K562 (cell line): ENCODE results near the gene MUC5AC. TPM values are rescaled to one million over a fixed set of nuclear protein-coding genes. Genes with fewer than 3 reads are reported as not detected.
"Not testable (repeated sequence)": the region's sequence is repeated elsewhere in the genome, so short reads cannot be mapped to it uniquely, and the experiment has no call there.

Source experiments
- ATAC-seq: fragments of 200-7000 bp; cut with Tn5 transposase; 3 replicates; pipeline ENCODE4 v1.9.1; 2020; ENCODE audit warnings: moderate library complexity
- BruUV-seq: library from RNA; stranded (reverse); fragments of 400-500 nt; replicated peaks from 2 replicates; lab custom pipeline; 2021; lab: Mats Ljungman, UMichigan
- CTCF ChIA-PET: fragments of 300-600 bp; formaldehyde crosslinking; extraction: SDS; loops from one replicate; lab custom pipeline; 2021; ENCODE audit warnings: low intra/inter-chr PET ratio; lab: Yijun Ruan, JAX
- POLR2A ChIA-PET: fragments of 300-600, 350-650 bp; sonication (Branson Sonifier 250); formaldehyde crosslinking; extraction: SDS; loops from one replicate; lab custom pipeline; 2021; ENCODE audit warnings: antibody characterized with exemption, inconsistent platforms; lab: Yijun Ruan, JAX
- DNase-seq, 4 experiments: peaks; one replicate each; pipeline versions ENCODE4 v3.0.0 to v3.0.0-alpha.2; 2011 to 2018; ENCODE audit warnings: low spot score in 3 of 4, mixed read lengths in 3 of 4; ENCODE audit errors: extremely low read depth in 1 of 4
- FAIRE-seq: peaks from 2 replicates; lab custom pipeline; 2011; peaks lifted over from hg19 to GRCh38; lab: Jason Lieb, UNC
- H2AFZ ChIP-seq: 2 replicates; pipeline ENCODE4 v1.6.0; 2011; ENCODE audit warnings: low read depth, low read length, control low read depth, inconsistent platforms
- H3K27ac ChIP-seq: fragments of 200-600 bp; 3 replicates; pipeline ENCODE4 v1.8.0; 2011; ENCODE audit warnings: low read depth, mild to moderate bottlenecking, control low read depth, inconsistent platforms, low read length, moderate library complexity, mixed read lengths; ENCODE audit errors: extremely low read depth
- H3K27me3 ChIP-seq, 2 experiments: fragments of 300-600 bp in 1 of 2; 2 replicates in 1 of 2; 3 replicates in 1 of 2; pipeline versions ENCODE4 v1.6.0 to v1.8.0; 2011; ENCODE audit warnings: inconsistent platforms in 2 of 2, low read length in 2 of 2, mild to moderate bottlenecking in 1 of 2, mixed read lengths in 1 of 2, moderate library complexity in 1 of 2; ENCODE audit not compliant: control insufficient read depth in 2 of 2, insufficient read depth in 2 of 2
- H3K36me3 ChIP-seq: fragments of 300-600 bp; 3 replicates; pipeline ENCODE4 v1.8.0; 2011; ENCODE audit warnings: mild to moderate bottlenecking, low read length, inconsistent platforms; ENCODE audit not compliant: control insufficient read depth, insufficient read depth
- H3K4me1 ChIP-seq, 2 experiments: fragments of 200-600 bp in 1 of 2; replicated peaks in 1 of 2; 2 replicates in 1 of 2; 3 replicates in 1 of 2; pipeline versions ENCODE4 v1.5.1 to v1.8.0; 2011; ENCODE audit warnings: inconsistent platforms in 2 of 2, low read length in 2 of 2, mild to moderate bottlenecking in 1 of 2, mixed read lengths in 1 of 2, moderate library complexity in 1 of 2; ENCODE audit not compliant: control insufficient read depth in 2 of 2, insufficient read depth in 2 of 2
- H3K4me2 ChIP-seq: 2 replicates; pipeline ENCODE4 v1.6.1; 2011; ENCODE audit warnings: low read length, control low read depth, inconsistent platforms, mixed read lengths; ENCODE audit not compliant: insufficient read depth
- H3K4me3 ChIP-seq: fragments of 200-600 bp; sonication (generic), shearing (Covaris generic); 2 replicates; pipeline ENCODE4 v1.5.1; 2016; ENCODE audit warnings: control low read depth, inconsistent platforms
- H3K79me2 ChIP-seq: fragments of 200-600 bp; 3 replicates; pipeline ENCODE4 v1.8.0; 2011; ENCODE audit warnings: low read length, inconsistent platforms; ENCODE audit not compliant: control insufficient read depth, insufficient read depth
- H3K9ac ChIP-seq, 2 experiments: 2 replicates each; pipeline versions ENCODE4 v1.6.0 to v1.6.1; 2011; ENCODE audit warnings: low read depth in 2 of 2, low read length in 2 of 2, control low read depth in 1 of 2, inconsistent platforms in 1 of 2, mild to moderate bottlenecking in 1 of 2, mixed read lengths in 1 of 2; ENCODE audit not compliant: insufficient read depth in 1 of 2
- H3K9me1 ChIP-seq: one replicate; pipeline ENCODE4 v1.6.0; 2011; ENCODE audit warnings: inconsistent platforms, mild to moderate bottlenecking, low read length, moderate library complexity; ENCODE audit not compliant: control insufficient read depth, insufficient read depth
- H3K9me3 ChIP-seq: replicated peaks from 2 replicates; pipeline ENCODE4 v1.5.1; 2011; ENCODE audit warnings: low read depth, low read length, inconsistent platforms; ENCODE audit not compliant: control insufficient read depth, insufficient read depth
- H4K20me1 ChIP-seq: replicated peaks from 2 replicates; pipeline ENCODE4 v1.6.1; 2011; ENCODE audit warnings: low read length, inconsistent platforms, mixed read lengths; ENCODE audit not compliant: control insufficient read depth, insufficient read depth
- WGBS: fragments of 100-300 bp; shearing (Covaris generic); methylation state at CpG from one replicate; pipeline ENCODE4 v1.1.6; 2016; ENCODE audit warnings: low coverage, mixed read lengths; ENCODE audit not compliant: insufficient coverage; ENCODE audit errors: missing lambda C conversion rate; 5-methylcytosine and 5-hydroxymethylcytosine counted together
- in situ Hi-C: fragments of 300-500 bp; cut with MboI; formaldehyde crosslinking; loops from 4 replicates; pipeline ENCODE4 v1.15.0; 2018; ENCODE audit warnings: inconsistent platforms, mixed read lengths
- intact Hi-C: fragments of 100-400 bp; cut with micrococcal nuclease; formaldehyde crosslinking; loops from 2 replicates; pipeline ENCODE4 v1.14.2; 2022
- polyA plus RNA-seq, 8 experiments: library from polyadenylated mRNA; depleted of rRNA in 4 of 8; stranded (reverse) in 5 of 8; unstranded in 3 of 8; fragments of >200 nt; fragmentation: Nextera tagmentation in 2 of 8; fragmentation: Illumina TruSeq in 1 of 8; extraction: Ambion mirVana in 2 of 8; extraction: Trizol in 1 of 8; gene quantifications; 2 replicates each; pipeline versions ENCODE4 v1.2.1 to v1.2.3, GENCODE V29; 2011 to 2014; ENCODE audit warnings: inconsistent platforms in 1 of 8, missing spikeins in 1 of 8
- total RNA-seq, 7 experiments: library from RNA; depleted of rRNA in 6 of 7; stranded (reverse); fragments of >200 nt in 6 of 7; fragmentation: Illumina TruSeq in 2 of 7; extraction: Trizol in 2 of 7; gene quantifications; 2 replicates each; pipeline versions ENCODE4 v1.2.1 to v1.2.3, GENCODE V29; 2011 to 2021; ENCODE audit warnings: low replicate concordance in 1 of 7
- TF ChIP-seq, protein P1 (sequence below): fragments of 450-650 bp; formaldehyde crosslinking; IDR thresholded peaks from 2 replicates; pipeline ENCODE4 v1.4.0; 2020; ENCODE audit warnings: mild to moderate bottlenecking, moderate library complexity

Gene MUC5AC
- total and polyA plus RNA-seq, 9 of the 15 experiments (the other 6 are each of a cell fraction or from before 2014, with no cell fraction given), result not detected

GRCh38 chr11:1244557-1244956, 86.8 kb downstream of the MUC5AC start:
- BruUV-seq, intact Hi-C loops, H3K4me2 ChIP-seq, H3K4me3 ChIP-seq, H3K9me3 ChIP-seq, H3K4me1 ChIP-seq, H3K79me2 ChIP-seq, FAIRE-seq, POLR2A ChIA-PET, H2AFZ ChIP-seq, in situ Hi-C loops, ATAC-seq, H3K9ac ChIP-seq, CTCF ChIA-PET, DNase-seq, H3K9me1 ChIP-seq, H3K27me3 ChIP-seq, H4K20me1 ChIP-seq, H3K36me3 ChIP-seq, H3K27ac ChIP-seq: not testable (repeated sequence)
- 32% methylated on average over 6 of the region's 9 CpGs for WGBS

DNA sequence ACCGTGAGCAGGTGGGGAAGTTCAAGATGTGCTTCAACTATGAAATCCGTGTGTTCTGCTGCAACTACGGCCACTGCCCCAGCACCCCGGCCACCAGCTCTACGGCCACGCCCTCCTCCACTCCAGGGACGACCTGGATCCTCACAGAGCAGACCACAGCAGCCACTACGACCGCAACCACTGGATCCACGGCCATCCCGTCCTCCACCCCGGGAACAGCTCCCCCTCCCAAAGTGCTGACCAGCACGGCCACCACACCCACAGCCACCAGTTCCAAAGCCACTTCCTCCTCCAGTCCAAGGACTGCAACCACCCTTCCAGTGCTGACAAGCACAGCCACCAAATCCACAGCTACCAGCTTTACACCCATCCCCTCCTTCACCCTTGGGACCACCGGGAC, 88.0 kb downstream of the MUC5AC start:
- H3K27me3 ChIP-seq, intact Hi-C loops, CTCF ChIA-PET, H2AFZ ChIP-seq, POLR2A ChIA-PET, H3K36me3 ChIP-seq, H3K4me1 ChIP-seq, ATAC-seq, H3K79me2 ChIP-seq, H3K27ac ChIP-seq, H3K4me2 ChIP-seq, H3K9me1 ChIP-seq, in situ Hi-C loops, H3K9me3 ChIP-seq, H4K20me1 ChIP-seq, H3K9ac ChIP-seq, H3K4me3 ChIP-seq, DNase-seq, BruUV-seq, FAIRE-seq: not testable (repeated sequence)
- 12% methylated on average over 9 of the region's 14 CpGs for WGBS
- TF ChIP-seq, protein P1, sequence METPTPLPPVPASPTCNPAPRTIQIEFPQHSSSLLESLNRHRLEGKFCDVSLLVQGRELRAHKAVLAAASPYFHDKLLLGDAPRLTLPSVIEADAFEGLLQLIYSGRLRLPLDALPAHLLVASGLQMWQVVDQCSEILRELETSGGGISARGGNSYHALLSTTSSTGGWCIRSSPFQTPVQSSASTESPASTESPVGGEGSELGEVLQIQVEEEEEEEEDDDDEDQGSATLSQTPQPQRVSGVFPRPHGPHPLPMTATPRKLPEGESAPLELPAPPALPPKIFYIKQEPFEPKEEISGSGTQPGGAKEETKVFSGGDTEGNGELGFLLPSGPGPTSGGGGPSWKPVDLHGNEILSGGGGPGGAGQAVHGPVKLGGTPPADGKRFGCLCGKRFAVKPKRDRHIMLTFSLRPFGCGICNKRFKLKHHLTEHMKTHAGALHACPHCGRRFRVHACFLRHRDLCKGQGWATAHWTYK (CRISPR knock-in tag), result peak; percentile 83; the same call in 1 of the 2 replicates

DNA sequence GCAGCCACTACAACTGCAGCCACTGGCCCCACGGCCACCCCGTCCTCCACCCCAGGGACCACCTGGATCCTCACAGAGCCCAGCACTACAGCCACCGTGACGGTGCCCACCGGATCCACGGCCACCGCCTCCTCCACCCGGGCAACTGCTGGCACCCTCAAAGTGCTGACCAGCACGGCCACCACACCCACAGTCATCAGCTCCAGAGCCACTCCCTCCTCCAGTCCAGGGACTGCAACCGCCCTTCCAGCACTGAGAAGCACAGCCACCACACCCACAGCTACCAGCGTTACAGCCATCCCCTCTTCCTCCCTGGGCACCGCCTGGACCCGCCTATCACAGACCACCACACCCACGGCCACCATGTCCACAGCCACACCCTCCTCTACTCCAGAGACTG, 88.5 kb downstream of the MUC5AC start:
- CTCF ChIA-PET, FAIRE-seq, BruUV-seq, H3K9ac ChIP-seq, H3K27me3 ChIP-seq, H3K27ac ChIP-seq, H3K4me3 ChIP-seq, H4K20me1 ChIP-seq, ATAC-seq, intact Hi-C loops, DNase-seq, H3K79me2 ChIP-seq, in situ Hi-C loops, H2AFZ ChIP-seq, H3K36me3 ChIP-seq, H3K9me3 ChIP-seq, H3K4me2 ChIP-seq, H3K9me1 ChIP-seq, H3K4me1 ChIP-seq, POLR2A ChIA-PET: not testable (repeated sequence)
- 12% methylated on average over 11 of the region's 14 CpGs for WGBS
